ENCODE measurements around the gene PAPPA.

DNA sequence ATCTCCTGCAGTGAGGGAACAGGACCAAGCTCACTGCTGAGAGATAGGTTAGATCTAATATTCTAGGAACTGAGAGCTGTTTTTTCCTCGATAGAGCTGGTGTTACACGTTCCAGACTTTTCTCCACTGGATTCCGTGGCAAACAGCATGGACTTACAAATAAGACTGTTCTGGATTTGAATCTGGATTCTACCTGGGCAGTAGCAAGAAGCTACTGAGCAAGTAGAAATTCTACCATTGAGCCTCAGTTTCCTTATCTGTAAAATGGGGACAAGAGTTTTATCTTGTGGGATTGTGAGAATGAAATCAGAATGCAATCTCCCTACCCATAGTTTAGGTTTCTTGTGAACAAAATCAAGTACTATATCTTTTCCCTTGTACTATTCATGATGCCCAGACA lies 294.8 kb downstream of the PAPPA start:
- no peak for TF ChIP-seq TAF1 (IDR thresholded peaks at IDR 0.05; ENCODE audit: control insufficient read depth, extremely low read depth, insufficient read depth, low read length, severe bottlenecking)
- TF ChIP-seq, protein P1, sequence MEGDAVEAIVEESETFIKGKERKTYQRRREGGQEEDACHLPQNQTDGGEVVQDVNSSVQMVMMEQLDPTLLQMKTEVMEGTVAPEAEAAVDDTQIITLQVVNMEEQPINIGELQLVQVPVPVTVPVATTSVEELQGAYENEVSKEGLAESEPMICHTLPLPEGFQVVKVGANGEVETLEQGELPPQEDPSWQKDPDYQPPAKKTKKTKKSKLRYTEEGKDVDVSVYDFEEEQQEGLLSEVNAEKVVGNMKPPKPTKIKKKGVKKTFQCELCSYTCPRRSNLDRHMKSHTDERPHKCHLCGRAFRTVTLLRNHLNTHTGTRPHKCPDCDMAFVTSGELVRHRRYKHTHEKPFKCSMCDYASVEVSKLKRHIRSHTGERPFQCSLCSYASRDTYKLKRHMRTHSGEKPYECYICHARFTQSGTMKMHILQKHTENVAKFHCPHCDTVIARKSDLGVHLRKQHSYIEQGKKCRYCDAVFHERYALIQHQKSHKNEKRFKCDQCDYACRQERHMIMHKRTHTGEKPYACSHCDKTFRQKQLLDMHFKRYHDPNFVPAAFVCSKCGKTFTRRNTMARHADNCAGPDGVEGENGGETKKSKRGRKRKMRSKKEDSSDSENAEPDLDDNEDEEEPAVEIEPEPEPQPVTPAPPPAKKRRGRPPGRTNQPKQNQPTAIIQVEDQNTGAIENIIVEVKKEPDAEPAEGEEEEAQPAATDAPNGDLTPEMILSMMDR (IDR thresholded peaks at IDR 0.05 in 2 of 3, conservative IDR thresholded peaks at IDR 0.05 in 1 of 3; ENCODE audit: insufficient read depth in 2 of 3, low read depth in 1 of 3, low read length in 3 of 3): no peak
- no peak for TF ChIP-seq POLR2AphosphoS5 (IDR thresholded peaks at IDR 0.05; ENCODE audit: control insufficient read depth, insufficient read depth, low read depth, low read length)
- no peak for TF ChIP-seq ZNF766 (CRISPR knock-in tag; conservative IDR thresholded peaks at IDR 0.05)
- no peak for TF ChIP-seq STAG1 (CRISPR knock-in tag; IDR thresholded peaks at IDR 0.05; ENCODE audit: borderline replicate concordance)
